ENCODE data around the gene FXYD3.

FXYD3 gene

DNA sequence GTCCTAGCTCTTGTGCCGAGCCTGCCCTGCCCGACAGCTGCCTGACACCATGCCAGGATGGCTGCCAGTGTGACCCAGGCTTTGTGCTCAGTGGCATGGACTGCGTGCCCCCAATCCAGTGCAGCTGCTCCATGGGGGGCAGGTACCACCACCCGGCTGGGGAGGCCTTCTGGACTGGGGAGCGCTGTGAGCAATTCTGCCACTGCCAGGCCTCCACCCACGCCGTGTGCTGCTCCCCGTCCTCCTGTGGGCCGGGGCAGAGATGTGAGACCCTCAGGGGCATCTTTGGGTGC is 9.4 kb upstream of the FXYD3 start:
- no peak for DNase-seq (ENCODE audit: low read depth)

DNA sequence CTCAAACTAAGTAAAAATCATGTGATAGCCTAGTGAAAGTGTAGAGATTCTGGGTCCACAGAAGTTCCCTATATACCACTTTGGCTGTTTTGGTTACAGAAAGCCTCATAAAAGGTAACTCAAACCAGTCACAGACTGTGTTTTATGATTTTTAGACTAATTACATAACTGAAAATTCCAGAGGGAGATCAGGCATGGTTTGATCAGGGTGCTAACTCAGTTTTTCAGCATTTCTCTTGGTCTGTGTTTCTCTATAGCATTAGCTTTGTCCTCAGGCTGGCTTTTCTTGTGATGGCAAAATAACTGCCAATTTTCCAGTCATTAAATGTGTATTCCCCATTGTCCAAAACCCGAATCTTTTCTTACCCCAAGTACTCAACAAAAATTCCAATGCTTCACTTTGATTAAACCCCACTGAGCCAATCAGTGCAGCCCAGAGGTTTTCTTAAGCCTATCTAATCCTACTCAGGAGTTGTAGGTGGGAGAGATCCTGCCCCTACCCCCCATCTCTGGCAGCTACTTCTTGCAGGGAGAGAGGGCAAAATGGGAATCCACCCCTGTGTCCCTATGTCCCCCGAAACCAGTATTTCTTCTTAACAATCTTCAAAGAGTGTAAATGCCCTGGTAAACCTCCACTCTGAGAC is 8.6 kb upstream of the FXYD3 start:
- no peak for DNase-seq (ENCODE audit: low read depth)

DNA sequence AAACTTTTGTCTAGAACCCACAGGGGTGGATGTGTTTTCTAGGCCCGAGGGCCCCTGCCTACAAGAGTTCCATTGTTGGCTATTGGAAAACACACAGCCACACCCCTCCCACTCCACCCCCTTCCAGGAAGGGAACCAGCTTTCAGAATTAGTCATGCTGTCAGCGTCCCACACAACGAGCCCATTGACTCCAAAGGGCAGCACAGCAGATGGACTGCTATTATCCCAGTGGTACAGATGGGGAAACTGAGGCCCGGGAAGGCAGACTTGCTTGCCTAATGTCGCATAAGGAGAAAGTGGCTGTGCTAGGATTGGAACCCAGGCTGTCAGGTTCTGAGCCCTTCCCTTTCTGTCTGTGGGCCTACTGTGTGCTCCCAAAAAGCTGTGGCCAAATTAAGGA is 8.1 kb upstream of the FXYD3 start:
- DNase-seq (ENCODE audit: low read depth), result peak; percentile 12

- no peak for DNase-seq (ENCODE audit: low read depth)
Measured at GRCh38 chr19:35108730-35109129, 6.9 kb upstream of the FXYD3 start.

DNA sequence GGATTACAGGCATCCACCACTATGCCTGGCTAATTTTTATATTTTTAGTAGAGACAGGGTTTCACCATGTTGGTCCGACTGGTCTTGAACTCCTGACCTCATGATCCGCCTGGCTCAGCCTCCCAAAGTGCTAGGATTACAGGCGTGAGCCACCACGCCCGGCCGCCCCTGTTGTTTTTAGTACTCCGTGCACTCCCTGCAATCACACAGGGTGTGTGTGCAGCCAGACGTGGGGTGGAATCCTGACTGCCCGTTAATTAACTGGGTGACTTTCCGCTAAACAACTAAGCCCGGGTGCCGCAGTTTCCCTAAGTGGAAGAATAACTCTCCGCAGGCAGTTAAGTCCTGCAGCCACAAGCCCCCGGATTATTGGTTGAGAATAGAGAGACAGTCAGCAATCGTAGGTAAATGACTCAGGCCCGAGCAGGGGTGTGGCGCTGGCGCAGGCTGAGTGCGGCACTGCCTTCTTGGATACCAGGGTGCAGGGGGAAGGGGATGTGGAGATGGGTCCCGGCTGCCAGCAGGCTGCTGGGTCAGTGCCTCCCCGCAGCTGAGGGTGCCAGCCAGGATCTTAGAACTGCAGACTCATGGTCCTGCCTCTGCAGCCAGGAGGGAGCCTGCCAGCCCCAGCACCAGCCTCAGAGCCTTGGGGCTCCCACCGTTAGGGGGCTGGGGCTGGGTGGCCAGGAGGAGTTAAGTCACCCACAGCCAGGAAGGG is 6.1 kb upstream of the FXYD3 start:
- DNase-seq (ENCODE audit: low read depth), result no peak

DNA sequence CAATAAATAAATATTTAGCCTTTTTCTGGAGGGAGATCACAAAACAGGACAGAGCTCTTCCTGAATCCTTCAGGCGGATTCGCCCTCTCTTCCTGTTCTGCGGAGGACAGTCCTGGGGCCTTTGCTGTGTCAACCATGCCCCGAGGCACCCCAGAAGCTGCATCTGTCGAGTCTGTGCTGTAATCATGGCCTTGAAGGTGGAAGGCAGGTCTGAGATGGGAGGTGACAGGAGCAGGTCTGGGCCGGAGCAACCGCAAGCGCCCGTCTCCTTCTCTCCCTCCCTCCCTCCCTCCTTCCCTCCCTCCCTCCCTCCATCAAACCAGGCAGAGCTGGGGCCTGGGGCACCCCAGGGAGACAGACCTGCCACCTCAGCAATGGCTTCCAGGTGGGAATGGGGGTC is 4.6 kb upstream of the FXYD3 start:
- DNase-seq (ENCODE audit: low read depth), result no peak

DNA sequence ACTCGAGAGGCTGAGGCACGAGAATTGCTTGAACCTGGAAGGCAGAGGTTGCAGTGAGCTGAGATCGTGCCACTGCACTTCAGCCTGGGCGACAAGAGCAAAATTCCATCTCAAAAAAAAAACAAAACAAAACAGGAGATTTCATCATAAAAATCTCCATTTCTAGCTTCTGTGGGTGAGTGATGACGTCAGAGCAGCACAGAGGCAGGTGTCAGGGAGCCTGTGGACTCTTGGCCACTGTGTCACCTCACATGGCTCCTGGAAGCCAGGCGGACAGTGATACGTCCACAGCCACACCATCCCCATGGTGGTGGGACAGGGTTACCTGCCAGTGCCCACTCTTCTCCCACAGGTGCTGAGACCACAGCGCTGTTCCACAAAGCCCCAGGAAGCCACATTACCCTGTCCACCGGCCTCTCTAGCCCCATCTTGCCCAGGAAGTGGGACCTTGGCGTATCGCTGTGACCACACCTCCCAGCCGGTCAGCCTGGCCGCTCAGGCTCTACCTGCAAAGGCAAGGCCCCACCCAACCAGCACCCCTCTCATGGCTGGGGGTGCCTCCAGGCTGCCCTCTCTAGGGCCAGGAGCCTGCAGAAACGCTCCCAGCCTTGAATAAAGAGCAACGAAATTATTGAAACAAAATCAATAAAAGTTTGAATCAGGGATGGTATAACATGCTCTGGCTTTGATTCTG is 2.5 kb upstream of the FXYD3 start:
- no peak for DNase-seq (ENCODE audit: low read depth)

DNA sequence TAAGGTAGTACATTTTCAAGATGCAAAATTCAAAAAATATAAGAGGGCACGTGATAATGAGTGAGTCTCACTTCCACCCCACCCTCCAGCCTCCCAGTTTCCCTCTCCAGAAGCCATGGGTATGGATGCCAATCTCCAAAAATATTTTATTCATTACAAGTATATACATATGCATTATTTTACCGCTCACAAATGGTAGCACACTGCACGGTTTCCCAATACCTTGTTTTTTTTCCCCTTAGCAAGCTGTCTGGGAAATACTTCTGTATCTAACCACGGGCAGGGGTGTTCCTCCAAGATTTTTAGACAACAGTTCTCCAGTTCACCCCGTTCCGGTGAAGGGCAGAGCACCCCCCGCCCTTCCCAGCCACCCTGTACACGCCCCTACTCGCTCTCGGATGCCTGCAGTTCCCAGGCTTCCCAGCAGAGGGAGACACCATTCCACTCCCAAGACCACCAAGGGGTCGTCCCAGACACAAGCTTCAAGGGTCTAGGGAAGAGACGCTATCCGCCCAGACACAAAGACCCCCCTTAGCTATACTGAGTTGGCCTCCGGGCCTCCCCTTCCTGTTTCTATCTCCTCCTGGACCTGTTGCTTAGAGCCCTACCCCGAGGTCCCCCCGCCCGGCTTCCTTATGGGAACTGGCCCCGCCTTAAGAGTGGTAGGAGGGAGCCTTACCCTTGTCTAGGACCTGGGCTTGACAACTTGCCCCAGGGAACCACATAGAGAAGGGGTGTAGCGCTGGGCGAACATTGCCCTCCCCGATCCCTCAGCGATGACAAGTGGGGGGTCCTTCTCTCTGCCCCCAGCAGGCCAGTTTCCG is 1.1 kb upstream of the FXYD3 start:
- peak; percentile 32 for DNase-seq (ENCODE audit: low read depth)

GRCh38 chr19:35116072-35116801 is 614 bp downstream of the FXYD3 start:
- no peak for DNase-seq (ENCODE audit: low read depth)

- DNase-seq (ENCODE audit: low read depth), result no peak
Measured at GRCh38 chr19:35117116-35117515, 1.5 kb downstream of the FXYD3 start.

- DNase-seq (ENCODE audit: low read depth), result no peak
Measured at GRCh38 chr19:35117799-35118198, 2.2 kb downstream of the FXYD3 start.

DNA sequence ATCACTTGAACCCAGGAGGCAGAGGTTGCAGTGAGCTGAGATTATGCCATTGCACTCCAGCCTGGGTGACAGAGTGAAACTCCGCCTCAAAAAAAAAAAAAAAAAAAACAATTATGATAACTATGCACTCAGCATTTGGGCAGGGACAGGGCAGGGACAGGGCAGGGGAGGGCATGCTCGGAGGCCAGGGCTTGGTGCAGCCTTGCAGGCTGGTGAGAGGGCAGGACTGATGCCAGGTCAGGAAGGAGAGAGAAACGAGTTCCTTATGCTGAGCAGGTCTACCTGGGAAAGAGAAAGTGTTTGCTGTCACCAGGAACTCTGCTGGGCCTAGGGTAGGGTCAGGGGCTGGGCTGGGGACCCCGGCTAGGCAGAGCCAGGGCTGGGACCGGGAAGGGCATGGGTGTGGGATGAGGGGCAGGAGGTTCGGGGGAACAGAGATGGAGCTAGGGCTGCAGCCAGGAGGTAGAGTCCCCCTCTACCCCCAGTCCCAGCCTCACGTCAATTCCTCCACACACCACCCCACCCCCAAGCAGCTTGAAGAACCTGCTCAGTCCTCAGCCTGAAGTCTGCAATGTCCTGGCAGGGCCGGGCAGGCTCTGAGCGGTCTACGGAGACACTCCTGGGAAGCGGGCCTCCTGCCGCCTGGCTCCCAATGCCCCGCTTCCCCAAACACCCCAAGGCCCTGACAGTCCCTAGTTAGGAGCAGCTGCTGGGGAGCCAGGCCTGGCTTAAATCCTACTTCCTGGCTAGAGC is 2.8 kb downstream of the FXYD3 start:
- DNase-seq (ENCODE audit: low read depth), result no peak

- DNase-seq (ENCODE audit: low read depth), result no peak
Measured at GRCh38 chr19:35119091-35119490, 3.5 kb downstream of the FXYD3 start.

DNA sequence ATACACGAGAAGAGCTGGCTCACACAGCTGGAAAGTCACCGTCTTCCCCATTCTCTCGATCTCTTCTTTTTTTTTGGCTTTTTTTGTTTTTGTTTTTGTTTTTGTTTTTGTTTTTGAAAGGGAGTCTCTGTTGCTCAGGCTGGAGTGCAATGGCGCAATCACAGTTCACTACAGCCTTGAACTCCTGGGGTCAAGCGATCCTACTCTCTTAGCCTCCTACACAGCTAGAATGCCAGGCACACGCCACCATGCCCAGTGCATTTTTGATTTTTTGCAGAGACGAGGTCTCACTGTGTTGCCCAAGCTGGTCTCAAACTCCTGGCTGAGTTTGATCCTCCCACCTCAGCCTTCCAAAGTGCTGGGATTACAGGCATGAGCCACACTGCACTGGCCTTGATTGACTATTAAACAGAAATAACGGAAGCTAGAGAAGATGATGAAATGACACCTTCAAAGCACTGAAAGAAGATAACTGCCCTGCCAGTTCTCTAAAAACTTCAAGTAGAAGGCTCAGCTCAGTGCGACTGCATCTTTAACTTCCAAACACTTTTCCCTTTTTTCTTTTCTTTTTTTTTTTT is 4.0 kb downstream of the FXYD3 start:
- DNase-seq (ENCODE audit: low read depth), result no peak

- DNase-seq (ENCODE audit: low read depth), result peak; percentile 16
Measured at GRCh38 chr19:35120492-35120891, 4.9 kb downstream of the FXYD3 start.

GRCh38 chr19:35120898-35121297 is 5.3 kb downstream of the FXYD3 start:
- no peak for DNase-seq (ENCODE audit: low read depth)

DNA sequence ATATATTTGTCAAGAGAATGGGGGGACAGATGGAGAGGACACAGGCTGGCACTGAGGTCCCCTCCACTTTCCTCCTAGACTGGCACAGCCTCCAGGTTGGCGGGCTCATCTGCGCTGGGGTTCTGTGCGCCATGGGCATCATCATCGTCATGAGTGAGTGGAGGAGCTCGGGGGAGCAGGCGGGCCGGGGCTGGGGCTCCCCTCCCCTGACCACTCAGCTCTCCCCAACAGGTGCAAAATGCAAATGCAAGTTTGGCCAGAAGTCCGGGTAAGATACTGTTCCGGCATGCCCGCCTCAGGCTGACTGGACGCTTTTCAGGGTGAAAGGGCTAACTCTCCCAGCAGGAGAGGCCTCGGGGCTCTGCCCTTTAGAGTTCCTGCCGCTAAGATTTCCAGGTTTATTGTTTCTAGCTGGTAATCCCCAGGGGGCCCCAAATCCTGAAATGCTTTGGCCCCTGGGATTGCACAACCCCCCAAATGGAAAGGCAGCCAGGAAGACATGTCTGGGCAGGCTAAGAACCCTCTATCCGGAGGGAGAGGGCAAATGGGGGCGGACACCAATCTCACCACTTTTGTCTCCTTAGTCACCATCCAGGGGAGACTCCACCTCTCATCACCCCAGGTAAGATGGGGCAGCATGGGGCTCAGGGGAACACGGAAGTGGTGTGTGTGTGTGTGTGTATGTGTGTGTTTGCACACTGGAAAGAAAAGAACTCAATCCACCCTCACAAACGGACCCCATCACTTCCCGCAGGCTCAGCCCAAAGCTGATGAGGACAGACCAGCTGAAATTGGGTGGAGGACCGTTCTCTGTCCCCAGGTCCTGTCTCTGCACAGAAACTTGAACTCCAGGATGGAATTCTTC is 7.3 kb downstream of the FXYD3 start:
- DNase-seq (ENCODE audit: low read depth), result no peak

DNA sequence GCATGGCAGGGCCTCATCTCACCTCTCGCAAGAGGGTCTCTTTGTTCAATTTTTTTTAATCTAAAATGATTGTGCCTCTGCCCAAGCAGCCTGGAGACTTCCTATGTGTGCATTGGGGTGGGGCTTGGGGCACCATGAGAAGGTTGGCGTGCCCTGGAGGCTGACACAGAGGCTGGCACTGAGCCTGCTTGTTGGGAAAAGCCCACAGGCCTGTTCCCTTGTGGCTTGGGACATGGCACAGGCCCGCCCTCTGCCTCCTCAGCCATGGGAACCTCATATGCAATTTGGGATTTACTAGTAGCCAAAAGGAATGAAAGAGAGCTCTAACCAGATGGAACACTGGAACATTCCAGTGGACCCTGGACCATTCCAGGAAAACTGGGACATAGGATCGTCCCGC is 8.0 kb downstream of the FXYD3 start:
- no peak for DNase-seq (ENCODE audit: low read depth)

DNA sequence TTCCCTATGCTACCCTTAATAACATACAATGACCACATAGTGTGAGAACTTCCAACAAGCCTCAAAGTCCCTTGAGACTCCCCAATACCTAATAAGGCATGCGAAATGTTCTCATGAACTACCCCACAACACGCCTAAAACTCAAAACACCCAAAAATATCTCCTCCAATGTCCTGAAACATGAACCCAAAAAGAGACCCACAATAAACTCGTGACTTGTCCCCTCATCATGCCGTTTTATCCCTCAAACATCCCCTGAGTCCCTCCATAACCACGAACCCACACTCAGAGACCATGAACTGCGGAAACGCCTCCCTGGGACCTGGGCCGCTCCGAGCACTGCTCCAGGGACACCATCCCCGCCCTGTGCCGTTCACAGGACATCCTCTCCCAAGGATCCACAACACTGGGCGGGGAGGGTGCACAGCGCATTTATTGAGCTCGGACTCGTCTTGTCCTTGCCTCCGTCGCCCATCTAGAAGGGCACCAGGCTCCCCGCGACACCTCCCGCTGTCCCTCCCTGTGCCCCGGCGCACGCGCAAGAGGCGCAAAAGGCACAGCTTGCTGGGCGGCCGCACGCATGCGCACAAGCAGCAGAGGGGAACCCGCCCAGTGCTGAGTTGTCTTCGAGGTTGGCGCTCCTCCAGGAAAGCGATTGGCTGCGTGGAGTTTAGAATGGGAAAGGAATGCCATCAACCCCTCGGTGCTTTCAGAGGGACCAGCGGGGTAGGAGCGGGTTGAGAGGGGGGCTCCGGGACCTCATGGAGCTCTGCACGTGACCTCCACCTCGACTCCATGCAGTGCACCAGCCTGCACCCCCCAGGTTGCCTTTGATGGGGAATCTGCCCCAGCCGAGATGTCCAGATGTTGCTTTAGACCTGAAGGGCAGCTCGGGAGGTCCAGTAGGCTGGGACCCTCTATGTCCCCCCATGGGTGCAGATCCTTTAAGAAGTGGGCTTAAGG is 8.8 kb downstream of the FXYD3 start:
- peak; percentile 71 for DNase-seq (ENCODE audit: low read depth)
